ENCODE results near the gene IL15RA.

- TF ChIP-seq CTCF (IDR thresholded peaks at IDR 0.05 in 8 of 11, conservative IDR thresholded peaks at IDR 0.05 in 3 of 11), result no peak
- TF ChIP-seq POLR2A (IDR thresholded peaks at IDR 0.05), result no peak
These were observed 18.2 kb downstream of the IL15RA start for GRCh38 chr10:5959142-5959541.
